Endometrial microvascular endothelial cells (primary cell): ENCODE data around the gene VTI1B. TPM values are rescaled to one million over a fixed set of nuclear protein-coding genes. Genes with fewer than 3 reads are reported as not detected.
"Not testable (repeated sequence)": the region's sequence is repeated elsewhere in the genome, so short reads cannot be mapped to it uniquely, and the experiment has no call there.

Source experiments
- in situ Hi-C: cut with HindIII; loops from 2 replicates; pipeline ENCODE4 v1.10.0; 2017; ENCODE audit warnings: low sequenced_read_pairs, low pct_unique_long_range_greater_than_20kb; ENCODE audit errors: inconsistent ontology term
- total RNA-seq: library from RNA; depleted of rRNA; stranded (reverse); fragments of >200 nt; gene quantifications from one replicate; pipeline ENCODE4 v1.2.3, GENCODE V29; 2015; ENCODE audit errors: inconsistent ontology term

The VTI1B gene, protein sequence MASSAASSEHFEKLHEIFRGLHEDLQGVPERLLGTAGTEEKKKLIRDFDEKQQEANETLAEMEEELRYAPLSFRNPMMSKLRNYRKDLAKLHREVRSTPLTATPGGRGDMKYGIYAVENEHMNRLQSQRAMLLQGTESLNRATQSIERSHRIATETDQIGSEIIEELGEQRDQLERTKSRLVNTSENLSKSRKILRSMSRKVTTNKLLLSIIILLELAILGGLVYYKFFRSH
- 39.6 TPM for total RNA-seq

DNA sequence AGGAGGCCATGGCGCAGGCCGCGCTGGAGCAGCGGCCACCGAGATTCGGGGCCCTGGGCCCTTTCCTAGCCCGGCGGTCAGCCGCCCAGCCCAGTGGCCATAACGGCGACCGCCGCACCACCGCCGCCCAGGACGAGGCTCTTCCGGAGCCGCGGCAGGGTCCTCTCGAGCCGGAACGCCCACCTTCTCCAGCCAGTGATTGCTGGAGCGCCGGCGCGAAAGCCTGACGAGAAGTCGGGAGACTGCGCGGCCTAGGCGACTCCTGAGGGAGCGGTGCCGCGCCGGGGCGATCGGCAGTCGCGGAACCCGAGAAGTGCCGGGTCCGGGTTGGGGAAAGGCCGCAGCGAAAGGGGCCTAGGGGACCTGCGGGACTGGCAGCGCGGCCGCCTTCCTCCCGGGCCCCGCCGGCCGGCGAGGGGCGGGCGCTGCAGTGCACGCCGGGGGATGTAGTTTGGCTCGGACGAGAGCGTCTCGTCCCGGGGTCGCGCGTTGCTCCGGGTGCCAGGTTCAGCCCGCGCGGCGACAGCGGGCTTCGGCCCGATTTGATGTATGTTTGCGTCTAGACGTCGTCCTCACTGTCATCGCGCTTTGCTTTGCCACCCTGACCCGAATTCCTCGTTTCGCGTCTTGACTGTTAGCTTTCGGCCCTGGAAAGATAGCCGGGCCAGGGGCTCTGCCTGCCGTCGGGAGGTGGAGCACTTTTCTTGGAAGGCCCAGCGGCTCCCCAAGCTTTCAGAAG, at the start of gene VTI1B:
VTI1B (minus strand) TSS at position 153 of the 739 bp plus-strand sequence; CDS start at position 10, 143 bp downstream.
- in situ Hi-C loops, result no loop called here

DNA sequence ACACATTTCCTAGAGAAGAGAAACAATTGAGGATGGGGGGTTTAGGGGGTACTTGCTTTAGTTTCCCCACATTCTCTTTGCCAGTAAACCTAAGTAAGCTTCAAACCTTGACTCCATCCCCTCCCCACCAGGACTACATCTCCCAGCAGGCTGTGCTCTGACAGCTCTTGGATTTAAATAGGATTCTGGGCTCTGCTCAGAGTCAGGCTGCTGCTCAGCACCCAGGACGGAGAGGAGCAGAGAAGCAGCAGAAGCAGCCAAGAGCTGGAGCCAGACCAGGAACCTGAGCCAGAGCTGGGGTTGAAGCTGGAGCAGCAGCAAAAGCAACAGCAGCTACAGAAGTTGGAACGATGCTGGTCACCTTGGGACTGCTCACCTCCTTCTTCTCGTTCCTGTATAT, 47.9 kb upstream of the VTI1B start:
- in situ Hi-C loops, result no loop called here

DNA sequence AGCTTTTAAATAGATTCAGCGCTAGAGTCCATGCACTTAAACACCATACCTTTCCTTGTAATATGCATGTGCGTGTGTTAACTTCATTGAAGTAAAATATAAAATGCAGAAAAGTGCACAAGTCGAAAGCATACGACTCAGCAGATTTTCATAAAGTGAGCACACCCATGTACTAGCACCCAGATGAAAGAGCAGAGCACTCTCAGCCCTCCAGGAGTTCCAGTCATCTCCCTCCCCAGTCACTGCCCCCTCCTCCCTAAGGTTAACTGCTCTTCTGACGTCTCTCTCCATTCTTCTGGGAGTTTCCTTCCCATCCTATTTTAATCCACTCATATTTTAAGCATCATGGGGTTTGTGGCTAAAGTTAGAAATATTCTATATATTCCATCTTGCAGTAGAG, 47.4 kb upstream of the VTI1B start:
- in situ Hi-C loops, result no loop called here

DNA sequence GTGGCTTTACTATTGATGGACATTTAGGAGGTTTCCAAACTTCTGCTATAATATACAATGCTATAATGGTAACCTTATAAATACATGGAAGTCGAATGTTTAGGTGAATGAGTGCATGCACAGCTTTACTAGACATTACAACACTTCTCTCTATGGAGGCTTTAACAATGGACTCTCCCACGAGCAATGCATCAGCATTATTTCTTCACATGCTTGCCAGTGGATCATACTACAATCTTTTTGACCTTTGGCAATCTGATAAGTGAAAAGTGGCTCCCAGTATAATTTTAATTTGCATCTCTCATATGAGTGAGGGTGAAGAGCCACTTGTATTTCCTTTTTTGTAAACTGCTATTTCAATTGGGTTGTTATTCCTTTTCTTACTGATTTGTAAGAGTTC, 45.4 kb upstream of the VTI1B start:
- in situ Hi-C loops, result no loop called here

- in situ Hi-C loops, result not testable (repeated sequence)
Measured at GRCh38 chr14:67719385-67719784, 45.0 kb upstream of the VTI1B start.

DNA sequence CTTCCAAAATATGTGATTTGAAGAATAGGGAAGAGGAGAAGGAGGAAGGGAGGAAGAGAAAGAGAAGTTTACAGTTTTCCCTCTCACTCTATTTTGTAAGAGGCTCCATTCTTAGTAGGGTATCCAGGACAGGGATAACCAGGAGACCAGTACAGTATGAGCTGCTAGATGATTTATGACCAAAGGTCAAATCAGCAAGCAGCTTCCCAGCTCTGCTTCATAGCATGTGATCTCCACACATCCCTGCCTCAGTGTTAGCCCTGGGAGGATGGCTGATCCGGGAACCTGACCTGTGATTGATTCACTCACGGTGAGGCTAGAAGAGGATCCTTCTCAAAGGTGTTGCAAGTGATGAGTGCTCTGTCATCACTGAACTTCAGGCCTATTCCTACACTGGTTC, 43.8 kb upstream of the VTI1B start:
- in situ Hi-C loops, result no loop called here

DNA sequence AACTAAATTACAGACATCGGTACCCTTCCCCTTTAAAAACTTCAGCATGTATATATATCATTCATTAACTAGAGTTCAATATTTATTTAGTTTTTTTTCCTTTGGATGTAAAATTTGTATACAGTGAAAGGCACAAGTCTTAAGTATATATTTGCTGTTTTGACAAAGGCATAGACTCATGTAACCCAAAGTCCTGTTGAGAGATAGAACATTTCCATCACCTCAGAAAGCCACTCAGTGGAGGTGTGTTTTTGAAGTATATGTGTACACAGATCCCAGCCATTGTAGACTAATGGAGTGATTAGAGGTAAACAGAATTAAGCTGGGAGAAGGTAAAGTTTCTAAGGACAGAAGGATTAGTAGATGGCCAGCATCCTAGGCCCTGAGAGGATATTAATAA, 42.6 kb upstream of the VTI1B start:
- in situ Hi-C loops, result no loop called here

- in situ Hi-C loops, result no loop called here
Measured at GRCh38 chr14:67710209-67710608, 35.8 kb upstream of the VTI1B start.

DNA sequence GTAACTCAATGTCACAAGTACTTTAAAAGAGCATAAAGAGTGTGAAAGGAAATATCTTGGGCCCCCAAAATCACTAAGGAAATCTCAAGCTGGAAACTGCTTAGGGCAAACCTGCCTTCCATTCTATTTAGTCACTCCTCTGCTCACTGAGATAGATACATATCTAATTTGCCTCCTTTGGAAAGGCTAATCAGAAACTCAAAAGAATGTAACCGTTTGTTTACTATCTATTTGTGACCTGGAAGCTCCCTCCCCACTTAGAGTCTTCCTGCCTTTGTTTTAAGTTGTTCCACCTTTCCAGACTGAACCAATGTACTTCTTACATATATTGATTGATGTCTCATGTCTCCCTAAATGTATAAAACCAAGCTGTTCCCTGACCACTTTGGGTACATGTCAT, 35.4 kb upstream of the VTI1B start:
- in situ Hi-C loops, result not testable (repeated sequence)

GRCh38 chr14:67709346-67709745, 34.9 kb upstream of the VTI1B start:
- in situ Hi-C loops, result not testable (repeated sequence)

DNA sequence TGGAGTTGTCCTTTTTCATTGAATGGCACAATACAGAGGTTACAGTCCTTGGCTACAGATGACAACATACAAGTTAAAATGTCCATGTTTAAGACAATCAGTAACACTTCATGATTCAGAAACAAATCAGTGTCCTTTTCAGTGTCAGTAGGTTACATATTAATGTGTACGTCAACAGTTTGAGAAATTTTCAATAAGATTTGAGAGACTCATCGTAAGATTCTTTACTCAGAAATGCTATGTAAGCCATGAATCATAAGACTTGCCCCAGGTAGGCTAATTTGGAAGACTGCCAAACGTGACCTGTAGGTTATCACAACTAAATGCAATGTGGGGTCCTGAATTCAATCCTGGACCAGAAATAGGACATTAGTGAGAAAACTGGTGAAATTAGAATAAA, 30.8 kb upstream of the VTI1B start:
- in situ Hi-C loops, result no loop called here

- in situ Hi-C loops, result no loop called here
Measured at GRCh38 chr14:67704484-67705089, 30.2 kb upstream of the VTI1B start.

DNA sequence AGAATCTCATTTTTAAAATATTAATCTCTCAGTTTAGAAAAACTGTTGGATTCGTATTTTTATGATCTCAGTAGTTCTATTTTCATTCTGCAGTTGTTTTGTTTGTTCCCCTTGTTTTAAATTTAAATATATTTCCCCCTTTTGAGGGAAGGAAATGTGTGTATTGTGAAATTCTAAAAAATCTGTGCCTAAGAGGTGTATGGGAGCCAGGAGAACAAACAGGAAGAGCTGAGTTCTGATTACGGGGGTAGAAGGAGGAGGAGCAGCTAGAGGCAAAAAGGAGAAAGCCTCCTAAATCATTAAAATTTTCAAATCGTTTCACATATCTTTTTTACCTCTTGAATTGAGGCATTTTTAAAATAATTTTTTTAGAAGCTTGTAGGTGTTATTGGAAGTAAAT, 29.6 kb upstream of the VTI1B start:
- in situ Hi-C loops, result no loop called here

GRCh38 chr14:67701492-67701891, 27.1 kb upstream of the VTI1B start, which contains the start of gene RDH12:
Gene RDH12 (plus strand): TSS chr14:67701886. CDS start chr14:67722643, 20,757 bp downstream.
- in situ Hi-C loops, result not testable (repeated sequence)

- in situ Hi-C loops, result loop anchor here (10.0 kb wide), 1 partner anchor 113 kb away; no protein-coding TSS in a partner anchor
Measured at GRCh38 chr14:67698179-67698578, 23.7 kb upstream of the VTI1B start.

DNA sequence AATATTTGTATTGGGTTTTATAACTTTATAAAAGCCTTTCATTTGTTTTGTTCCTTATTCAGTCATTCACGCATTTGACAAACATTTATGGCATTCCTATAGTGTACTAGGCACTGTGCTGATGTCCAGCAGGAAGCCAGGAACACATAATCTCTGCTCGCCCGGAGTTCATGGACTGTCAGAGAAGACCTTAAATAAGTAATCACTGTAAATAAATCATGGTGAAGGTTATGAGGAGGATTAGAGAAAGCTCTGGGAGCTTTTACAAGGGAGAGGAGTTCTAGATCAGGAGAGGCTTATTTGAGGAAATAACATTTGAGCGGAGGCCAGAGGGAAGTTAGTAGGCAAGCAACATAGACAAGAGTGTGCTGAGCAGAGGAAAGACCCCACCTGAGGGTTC, 22.6 kb upstream of the VTI1B start:
- in situ Hi-C loops, result loop anchor here (10.0 kb wide), 1 partner anchor 112 kb away; no protein-coding TSS in a partner anchor

DNA sequence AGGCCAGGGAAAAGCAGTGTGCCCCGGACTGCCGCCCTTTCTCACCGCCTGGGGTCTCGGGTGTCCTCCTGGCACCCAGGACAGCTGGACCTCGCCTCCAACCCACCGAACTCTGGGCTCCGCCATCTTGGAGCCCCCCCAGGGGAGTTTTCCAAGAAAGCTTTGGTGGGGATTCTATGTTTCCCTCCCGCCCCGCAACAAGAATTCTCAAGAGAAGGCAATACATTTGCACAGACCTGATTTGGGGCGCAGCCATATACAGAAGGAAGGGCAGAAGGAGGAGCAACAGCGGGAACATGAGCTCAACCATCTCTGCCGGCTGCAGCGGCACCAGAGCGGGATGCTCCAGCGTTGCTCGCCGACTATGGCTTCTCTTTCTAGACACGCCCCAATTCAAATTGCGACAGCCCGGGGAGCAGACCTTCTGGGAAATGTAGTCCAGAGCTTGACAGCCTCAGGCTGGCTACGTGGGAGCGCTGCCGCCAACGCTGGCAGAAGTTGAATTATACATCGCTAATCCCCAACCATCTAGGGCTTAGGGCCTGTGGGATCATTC, 21.0 kb upstream of the VTI1B start, which contains the start of gene RDH11:
RDH11 (minus strand) TSS at position 371 of the 556 bp plus-strand sequence; CDS start at position 310, 61 bp downstream.
- in situ Hi-C loops, result loop anchor here (10.0 kb wide), 1 partner anchor 111 kb away; no protein-coding TSS in a partner anchor

DNA sequence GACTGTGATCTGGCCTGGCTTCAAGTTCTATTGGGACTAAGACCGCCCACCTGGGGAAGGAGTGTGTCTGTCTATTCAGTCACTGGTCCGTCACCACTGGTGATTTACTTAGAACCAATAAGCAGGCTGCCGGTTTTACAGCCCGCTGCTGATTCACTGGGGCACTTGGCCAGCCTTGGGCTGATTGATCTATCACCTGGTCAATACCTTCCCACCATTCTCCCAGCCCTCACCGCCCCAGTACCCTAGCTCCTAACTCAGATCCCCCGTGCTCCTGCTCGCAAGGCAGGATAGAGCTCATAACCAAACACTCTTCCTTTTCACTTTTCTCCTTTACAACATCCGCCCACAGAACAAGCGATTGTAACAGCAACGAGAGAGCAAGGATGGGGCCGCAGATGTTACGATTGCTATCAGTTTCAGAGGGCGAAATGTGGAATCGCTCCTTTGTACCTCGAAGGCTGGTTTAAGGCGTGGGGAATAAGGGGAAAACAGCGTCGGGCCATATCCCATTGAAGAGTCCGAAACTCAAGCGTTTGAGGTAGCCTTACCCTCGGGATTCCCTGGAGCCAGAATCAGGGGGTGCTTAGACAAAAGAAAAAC, 20.5 kb upstream of the VTI1B start:
- in situ Hi-C loops, result loop anchor here (10.0 kb wide), 1 partner anchor 110 kb away; no protein-coding TSS in a partner anchor

DNA sequence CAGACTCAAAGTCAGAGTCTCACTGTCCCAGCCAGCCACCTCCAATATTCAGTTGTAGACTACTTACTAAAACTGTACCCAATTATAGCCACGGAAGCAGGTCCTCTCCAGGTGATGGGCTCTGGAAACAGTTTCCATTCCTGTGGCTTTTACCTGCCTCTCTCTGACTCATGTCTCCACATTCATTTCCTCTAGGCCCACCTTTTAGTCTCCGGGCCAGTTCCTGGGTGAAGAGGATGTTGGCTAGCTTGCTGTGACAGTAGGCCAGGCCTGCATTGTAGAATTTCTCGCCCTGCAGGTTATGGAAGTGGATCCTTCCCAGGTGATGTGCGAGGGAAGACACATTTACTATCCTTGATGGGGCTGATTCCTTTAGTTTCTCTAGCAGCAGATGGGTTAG, 15.6 kb upstream of the VTI1B start:
- in situ Hi-C loops, result loop anchor here (10.0 kb wide), 1 partner anchor 105 kb away; no protein-coding TSS in a partner anchor
